H1 (cell line): ENCODE results near the gene SLC35D3. TPM values are rescaled to one million over a fixed set of nuclear protein-coding genes. Genes with fewer than 3 reads are reported as not detected.

Source experiments
- ATF2 ChIP-seq: IDR thresholded peaks from 2 replicates; pipeline ENCODE4 v1.6.1; 2012; ENCODE audit warnings: low read length, inconsistent platforms
- CHD1 ChIP-seq: IDR thresholded peaks from 2 replicates; pipeline ENCODE4 v1.6.1; 2012; ENCODE audit warnings: low read depth, low read length, improper control_type of control experiment
- CREB1 ChIP-seq: IDR thresholded peaks from 2 replicates; pipeline ENCODE4 v1.6.1; 2012; ENCODE audit warnings: inconsistent platforms
- EGR1 ChIP-seq: IDR thresholded peaks from 2 replicates; pipeline ENCODE4 v1.6.1; 2011; ENCODE audit warnings: low read depth, low read length, borderline replicate concordance
- HDAC2 ChIP-seq, 2 experiments: fragments of 300-600 bp in 1 of 2; sonication (generic) in 1 of 2; IDR thresholded peaks; 2 replicates each; pipeline ENCODE4 v1.6.1; 2011 to 2012; ENCODE audit warnings: low read depth in 2 of 2, low read length in 2 of 2, mild to moderate bottlenecking in 2 of 2, moderate library complexity in 2 of 2, borderline replicate concordance in 1 of 2, inconsistent platforms in 1 of 2
- NANOG ChIP-seq: IDR thresholded peaks from 2 replicates; pipeline ENCODE4 v1.6.1; 2011; ENCODE audit warnings: low read length, low read depth, mild to moderate bottlenecking, inconsistent platforms; ENCODE audit not compliant: insufficient read depth, poor library complexity, severe bottlenecking
- PHF8 ChIP-seq: fragments of 200-600 bp; sonication (generic); conservative IDR thresholded peaks from 2 replicates; pipeline ENCODE4 v1.7.1; 2012; ENCODE audit warnings: low read depth, mild to moderate bottlenecking, inconsistent platforms, low read length, moderate library complexity
- POLR2AphosphoS5 ChIP-seq: IDR thresholded peaks from 2 replicates; pipeline ENCODE4 v1.6.1; 2011; ENCODE audit warnings: low read depth, low read length
- POU5F1 ChIP-seq: IDR thresholded peaks from 2 replicates; pipeline ENCODE4 v1.6.1; 2011; ENCODE audit warnings: low read depth, mild to moderate bottlenecking, low read length, moderate library complexity
- RAD21 ChIP-seq, 2 experiments: IDR thresholded peaks in 1 of 2; conservative IDR thresholded peaks in 1 of 2; 2 replicates each; pipeline ENCODE4 v1.6.1; 2011; ENCODE audit warnings: low read depth in 2 of 2, low read length in 2 of 2, improper control_type of control experiment in 1 of 2, inconsistent platforms in 1 of 2, mild to moderate bottlenecking in 1 of 2, moderate library complexity in 1 of 2
- RBBP5 ChIP-seq: IDR thresholded peaks from 2 replicates; pipeline ENCODE4 v1.7.1; 2012; ENCODE audit warnings: low read depth, mild to moderate bottlenecking, inconsistent platforms, low read length, moderate library complexity, borderline replicate concordance
- RFX5 ChIP-seq: IDR thresholded peaks from 2 replicates; pipeline ENCODE4 v1.6.1; 2011; ENCODE audit warnings: low read depth, low read length, improper control_type of control experiment, borderline replicate concordance
- RNF2 ChIP-seq: fragments of 200-900, 300-1000 bp; sonication (generic); IDR thresholded peaks from 2 replicates; pipeline ENCODE4 v1.7.1; 2016; ENCODE audit warnings: borderline replicate concordance, low read depth, mild to moderate bottlenecking, antibody characterized with exemption, low read length; ENCODE audit not compliant: poor library complexity, severe bottlenecking; ENCODE audit errors: missing control alignments
- SAP30 ChIP-seq: fragments of 300-600 bp; sonication (generic); IDR thresholded peaks from 2 replicates; pipeline ENCODE4 v1.7.1; 2012; ENCODE audit warnings: low read length, moderate library complexity, mild to moderate bottlenecking, inconsistent platforms; ENCODE audit not compliant: insufficient read depth, insufficient replicate concordance
- SIRT6 ChIP-seq: IDR thresholded peaks from one replicate; pipeline ENCODE4 v1.7.1; 2012; ENCODE audit warnings: low read length, inconsistent platforms
- SIX5 ChIP-seq: IDR thresholded peaks from 2 replicates; pipeline ENCODE4 v1.6.1; 2011; ENCODE audit warnings: mild to moderate bottlenecking, low read depth, low read length
- SRF ChIP-seq: IDR thresholded peaks from 2 replicates; pipeline ENCODE4 v1.6.1; 2011; ENCODE audit warnings: mild to moderate bottlenecking, low read depth, low read length, moderate library complexity
- SUZ12 ChIP-seq: fragments of 200-600 bp; sonication (generic); IDR thresholded peaks from 2 replicates; pipeline ENCODE4 v1.6.1; 2012; ENCODE audit warnings: mild to moderate bottlenecking, inconsistent platforms, low read length, moderate library complexity, mixed read lengths
- polyA plus RNA-seq, 7 experiments: library from polyadenylated mRNA; depleted of rRNA in 3 of 7; stranded (reverse) in 5 of 7; unstranded in 2 of 7; fragments of >200 nt in 5 of 7; fragments of 200-250 nt in 2 of 7; gene quantifications; 1 replicate in 5 of 7; 2 replicates in 1 of 7; 4 replicates in 1 of 7; pipeline versions ENCODE4 v1.2.1 to v1.2.3, GENCODE V29; 2011 to 2013; ENCODE audit warnings: missing spikeins in 2 of 7, mixed read lengths in 2 of 7
- total RNA-seq: library from RNA; stranded (reverse); fragmentation: NEBNext Ultra II Directional; extraction: Animal tissue kit (Norgen Biotek cat#: 25700); gene quantifications from 2 replicates; pipeline ENCODE4 v1.2.1, GENCODE V29; 2021
- TF ChIP-seq, protein P1 (sequence below): IDR thresholded peaks from 2 replicates; pipeline ENCODE4 v1.6.1; 2012; ENCODE audit warnings: inconsistent platforms
- TF ChIP-seq, protein P2 (sequence below): IDR thresholded peaks from 2 replicates; pipeline ENCODE4 v1.6.1; 2011; ENCODE audit warnings: low read depth, mild to moderate bottlenecking, low read length; ENCODE audit not compliant: insufficient read depth
- TF ChIP-seq, protein P3 (sequence below): IDR thresholded peaks from 2 replicates; pipeline ENCODE4 v1.6.1; 2012; ENCODE audit warnings: inconsistent platforms

Gene SLC35D3
- total and polyA plus RNA-seq, 2 of the 8 experiments (the other 6 are each of a cell fraction or from before 2014, with no cell fraction given) = 0.27 to 0.39 TPM

GRCh38 chr6:136921381-136921935 lies 643 bp upstream of the SLC35D3 start (continued):
- TF ChIP-seq RNF2 (no peak), PHF8 (no peak), HDAC2 (IDR thresholded peaks at IDR 0.05; ENCODE audit: borderline replicate concordance in 1 of 2, low read depth in 2 of 2, low read length in 2 of 2) (no peak), SUZ12 (peak; percentile 67), SIRT6 (no peak), POLR2AphosphoS5 (no peak), RBBP5 (no peak; the same call in none of the 2 replicates), SIX5 (no peak), NANOG (no peak), RAD21 (IDR thresholded peaks at IDR 0.05 in 1 of 2, conservative IDR thresholded peaks at IDR 0.05 in 1 of 2; ENCODE audit: low read depth in 2 of 2, low read length in 2 of 2) (no peak), ATF2 (no peak), POU5F1 (no peak), EGR1 (no peak), CREB1 (no peak; the same call in 1 of the 2 replicates), RFX5 (peak; percentile 72; the same call in 1 of the 2 replicates), CHD1 (no peak), SAP30 (no peak), SRF (no peak)
- TF ChIP-seq, protein P1, sequence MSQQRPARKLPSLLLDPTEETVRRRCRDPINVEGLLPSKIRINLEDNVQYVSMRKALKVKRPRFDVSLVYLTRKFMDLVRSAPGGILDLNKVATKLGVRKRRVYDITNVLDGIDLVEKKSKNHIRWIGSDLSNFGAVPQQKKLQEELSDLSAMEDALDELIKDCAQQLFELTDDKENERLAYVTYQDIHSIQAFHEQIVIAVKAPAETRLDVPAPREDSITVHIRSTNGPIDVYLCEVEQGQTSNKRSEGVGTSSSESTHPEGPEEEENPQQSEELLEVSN = peak; percentile 64
- TF ChIP-seq, protein P2, sequence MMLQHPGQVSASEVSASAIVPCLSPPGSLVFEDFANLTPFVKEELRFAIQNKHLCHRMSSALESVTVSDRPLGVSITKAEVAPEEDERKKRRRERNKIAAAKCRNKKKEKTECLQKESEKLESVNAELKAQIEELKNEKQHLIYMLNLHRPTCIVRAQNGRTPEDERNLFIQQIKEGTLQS = no peak
- TF ChIP-seq, protein P3, sequence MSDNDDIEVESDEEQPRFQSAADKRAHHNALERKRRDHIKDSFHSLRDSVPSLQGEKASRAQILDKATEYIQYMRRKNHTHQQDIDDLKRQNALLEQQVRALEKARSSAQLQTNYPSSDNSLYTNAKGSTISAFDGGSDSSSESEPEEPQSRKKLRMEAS = no peak
